Left lobe of liver (tissue), 2 donors: ENCODE data around the gene KCNG2. TPM values are rescaled to one million over a fixed set of nuclear protein-coding genes. Genes with fewer than 3 reads are reported as not detected.

Source experiments
- ATAC-seq: fragments of 200-7000 bp; cut with Tn5 transposase; one replicate; pipeline ENCODE4 v1.9.1; 2020; ENCODE audit warnings: mild to moderate bottlenecking, moderate library complexity
- DNase-seq: peaks from one replicate; pipeline ENCODE4 v3.0.0-alpha.2; 2020; ENCODE audit warnings: low spot score
- total RNA-seq: library from RNA; stranded (reverse); gene quantifications from one replicate; pipeline ENCODE4 v1.2.1, GENCODE V29; 2021
- donor health status: DM: no; HTN: no; CAD: no; lungs with moderate emphysema.
- donor health status: DM: no; HTN: yes; CAD: no.

The KCNG2 gene
- total RNA-seq, 1 donor from 2014 or later = not detected

DNA sequence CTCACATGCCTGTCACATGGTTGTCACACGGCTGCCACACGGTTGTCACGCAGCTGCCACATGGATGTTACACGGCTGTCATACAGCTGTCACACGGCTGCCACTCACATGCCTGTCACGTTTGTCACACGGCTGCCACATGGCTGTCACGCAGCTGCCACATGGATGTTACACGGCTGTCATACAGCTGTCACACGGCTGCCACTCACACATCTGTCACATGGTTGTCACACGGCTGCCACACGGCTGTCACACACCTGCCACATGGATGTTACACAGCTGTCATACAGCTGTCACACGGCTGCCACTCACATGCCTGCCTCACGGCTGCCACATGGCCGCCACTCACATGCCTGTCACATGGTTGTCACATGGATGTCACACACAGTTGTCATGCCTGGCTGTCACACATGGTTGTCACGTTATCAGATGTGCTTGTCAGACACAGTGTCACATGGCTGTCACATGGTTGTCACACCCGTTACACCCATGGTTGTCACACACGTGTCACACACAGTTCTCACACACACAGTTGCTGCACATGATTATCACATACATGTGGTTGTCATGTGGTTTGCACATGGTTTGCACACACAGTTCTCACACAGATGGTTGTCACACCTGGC, 19.4 kb downstream of the KCNG2 start:
- DNase-seq (peak; percentile 35), ATAC-seq (no peak)

DNA sequence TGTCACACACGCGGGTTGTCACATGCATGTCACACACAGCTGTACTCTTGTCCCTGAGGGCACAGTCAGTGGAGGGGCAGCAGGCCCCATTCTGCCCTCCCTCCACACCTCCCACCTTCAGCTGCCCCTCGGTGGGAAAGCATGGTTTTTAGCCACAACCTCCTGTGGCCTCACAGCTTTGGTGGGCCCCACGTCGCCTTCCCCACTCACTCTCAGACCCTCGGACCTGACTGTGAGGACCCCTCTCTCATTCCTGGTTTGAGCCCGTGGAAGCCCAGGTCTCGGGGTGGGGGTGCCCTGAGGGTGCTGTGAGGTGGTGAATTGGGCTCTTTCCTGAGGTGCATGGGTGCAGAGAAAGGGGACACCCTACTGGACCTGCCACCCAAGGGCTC, 19.9 kb downstream of the KCNG2 start:
- DNase-seq (no peak), ATAC-seq (no peak)

- ATAC-seq (no peak), DNase-seq (peak; percentile 34)
Observed at GRCh38 chr18:79818036-79818435, 20.3 kb downstream of the KCNG2 start.

DNA sequence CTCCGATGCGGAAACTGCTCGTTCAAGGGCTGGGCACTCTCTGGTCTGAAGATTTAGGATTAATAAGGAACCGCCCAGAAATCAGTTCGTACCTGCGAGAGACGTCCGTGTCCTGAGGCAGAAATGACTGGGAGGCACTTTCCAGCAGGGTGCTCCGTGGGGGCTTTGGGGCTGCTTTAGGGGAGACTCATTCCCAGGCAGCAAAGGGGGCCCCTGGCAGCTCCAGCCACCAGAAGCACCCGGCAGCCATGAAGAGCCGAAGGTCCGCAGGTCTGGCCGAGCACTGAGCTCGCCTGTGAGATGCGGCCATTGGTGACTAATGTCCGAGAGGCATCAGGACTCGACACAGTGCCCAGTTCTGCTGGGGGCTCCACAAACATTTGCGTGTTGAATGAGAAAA, 20.9 kb downstream of the KCNG2 start:
- ATAC-seq (no peak), DNase-seq (peak; percentile 27)

DNA sequence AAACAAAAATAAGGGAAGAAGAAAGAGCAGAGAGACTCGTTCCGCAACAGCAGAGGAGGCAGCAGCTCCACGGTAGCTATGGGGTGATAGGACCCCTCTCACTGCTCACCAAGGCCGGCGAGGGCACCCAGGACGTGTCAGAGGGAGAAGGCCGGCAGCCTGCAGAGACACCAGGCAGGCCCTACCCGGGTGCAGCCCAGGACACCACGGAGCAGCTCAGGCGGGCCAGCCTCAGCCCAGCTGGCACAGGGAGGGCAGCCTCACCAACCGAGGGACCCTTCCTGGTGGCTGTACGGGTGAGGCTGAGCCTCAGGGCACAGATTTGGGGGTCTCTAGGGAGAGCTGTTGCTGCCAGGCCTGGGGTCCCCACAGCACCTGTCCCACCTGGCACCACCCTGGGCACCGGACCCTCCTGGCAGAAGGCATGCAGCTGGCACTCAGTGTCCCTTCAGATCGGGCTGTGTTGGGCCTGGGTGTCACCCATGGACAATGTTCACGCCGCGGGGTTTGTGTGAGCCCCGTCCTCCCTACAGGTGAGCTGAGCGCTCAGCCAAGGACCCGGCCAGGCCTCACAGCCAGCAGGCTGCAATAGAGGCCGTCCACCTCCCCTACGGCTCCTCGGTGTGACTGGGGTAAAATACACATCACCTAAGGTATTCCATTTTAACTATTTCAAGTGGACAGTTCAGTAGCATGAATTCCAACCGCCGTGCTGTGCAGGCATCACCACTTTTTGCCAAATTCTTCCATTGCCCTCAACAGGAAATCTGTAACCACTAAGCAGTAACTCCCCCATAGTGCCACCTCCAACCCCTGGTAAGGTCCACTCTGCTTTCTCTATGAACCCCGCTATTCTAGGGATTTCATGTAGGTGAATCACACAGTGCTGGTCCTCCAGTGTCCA, 21.6 kb downstream of the KCNG2 start:
- DNase-seq (peak; percentile 34), ATAC-seq (no peak)

- ATAC-seq = peak; percentile 49
Observed at GRCh38 chr18:79819968-79820351, 22.2 kb downstream of the KCNG2 start.

GRCh38 chr18:79823120-79823519, 25.4 kb downstream of the KCNG2 start:
- DNase-seq (no peak), ATAC-seq (no peak)

More at GRCh38 chr18:79819968-79820351, 22.2 kb downstream of the KCNG2 start:
- peak; percentile 42 for DNase-seq

DNA sequence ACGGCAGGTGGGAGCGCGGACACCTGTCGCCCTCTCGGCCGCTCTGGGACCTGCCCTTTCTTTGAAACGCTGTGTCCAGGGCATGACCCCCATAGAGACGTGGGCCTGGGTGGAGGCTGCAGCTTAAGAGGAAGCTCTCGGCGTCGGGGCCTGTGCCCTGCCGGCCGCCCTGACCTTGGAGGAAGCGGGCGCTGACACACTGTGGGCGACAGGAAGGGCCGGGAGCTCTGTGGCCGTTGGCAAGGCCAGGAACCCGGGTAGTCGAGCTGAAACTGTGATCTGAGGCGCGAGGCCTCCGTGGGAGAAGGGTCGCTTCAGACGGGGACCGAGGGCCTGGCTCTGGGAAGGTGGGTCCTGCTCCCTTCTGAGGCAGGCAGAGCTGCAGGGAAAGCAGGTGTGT, 28.2 kb downstream of the KCNG2 start:
- ATAC-seq = peak; percentile 52
- no peak for DNase-seq

DNA sequence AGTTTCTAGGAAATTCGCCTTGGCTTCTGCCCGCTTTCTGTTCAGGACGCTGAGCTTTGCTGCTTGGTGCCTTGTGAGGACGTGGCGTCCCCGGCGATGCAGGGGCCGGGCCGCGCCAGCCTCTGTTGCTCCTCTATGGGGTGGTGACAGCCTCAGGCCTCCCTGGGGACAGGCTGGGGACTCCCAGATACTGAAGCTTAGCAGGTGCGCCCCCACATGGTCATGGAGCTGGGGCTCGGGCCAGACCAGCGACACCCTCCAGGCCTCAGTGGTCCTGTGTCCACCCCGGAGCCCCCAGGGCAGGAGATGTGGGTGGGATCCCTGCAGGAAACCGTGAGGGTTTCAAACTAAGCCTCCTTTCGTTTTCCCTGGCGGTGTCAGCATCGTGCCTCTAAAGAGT, 29.2 kb downstream of the KCNG2 start:
- DNase-seq = no peak
- ATAC-seq = no peak

- DNase-seq = no peak
- ATAC-seq = no peak
Observed at GRCh38 chr18:79828258-79828657, 30.5 kb downstream of the KCNG2 start.

GRCh38 chr18:79829136-79829854, 31.6 kb downstream of the KCNG2 start:
- DNase-seq = no peak
- no peak for ATAC-seq

DNA sequence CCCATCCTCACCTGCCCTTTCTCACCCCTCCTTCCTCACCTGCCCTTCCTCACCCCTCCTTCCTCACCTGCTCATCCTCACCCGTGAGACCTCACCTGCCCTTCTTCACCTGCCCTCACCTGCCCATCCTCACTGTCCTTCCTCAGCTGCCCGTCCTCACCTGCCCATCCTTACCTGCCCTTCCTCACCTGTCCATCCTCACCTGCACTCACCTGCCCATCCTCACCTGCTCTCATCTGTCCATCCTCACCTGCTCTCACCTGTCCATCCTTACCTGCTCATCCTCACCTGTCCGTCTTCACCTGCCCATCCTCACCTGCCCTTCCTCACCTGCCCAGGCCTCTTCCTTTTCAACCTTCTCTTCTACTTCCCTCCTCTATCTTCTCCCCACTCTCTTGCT, 34.4 kb downstream of the KCNG2 start:
- DNase-seq = no peak
- no peak for ATAC-seq

GRCh38 chr18:79834834-79835233, 37.1 kb downstream of the KCNG2 start:
- ATAC-seq (no peak), DNase-seq (no peak)

GRCh38 chr18:79841936-79842335, 44.2 kb downstream of the KCNG2 start:
- DNase-seq (no peak), ATAC-seq (no peak)

DNA sequence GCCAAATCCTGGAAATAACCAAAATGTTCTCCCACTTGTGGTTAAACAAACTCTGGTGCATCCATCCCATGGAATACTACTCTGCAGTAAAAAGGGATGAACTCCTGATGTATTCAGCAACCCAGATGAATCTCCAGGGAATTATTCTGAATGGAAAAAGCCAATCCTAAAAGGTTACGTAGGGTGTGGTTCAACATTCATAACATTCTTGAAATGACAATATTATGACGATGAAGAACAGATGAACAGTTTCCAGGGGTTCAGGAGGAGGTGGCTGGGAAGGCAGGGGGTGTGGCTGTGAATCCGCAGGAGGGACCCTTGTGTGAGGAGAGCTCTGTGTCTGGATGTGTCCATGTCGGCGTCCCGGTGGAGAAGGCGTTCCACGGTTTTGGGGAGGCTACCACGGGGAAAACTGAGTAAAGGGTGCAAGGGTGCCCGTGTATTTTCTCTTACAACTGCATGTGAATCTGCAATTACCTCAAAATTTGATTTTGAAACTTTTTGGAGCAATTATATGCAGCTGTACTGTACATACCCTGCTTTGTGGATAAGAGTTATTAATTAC, 47.3 kb downstream of the KCNG2 start:
- no peak for ATAC-seq
- peak; percentile 19 for DNase-seq

- DNase-seq = peak; percentile 30
- ATAC-seq = no peak
Observed at GRCh38 chr18:79846936-79847557, 49.3 kb downstream of the KCNG2 start.

DNA sequence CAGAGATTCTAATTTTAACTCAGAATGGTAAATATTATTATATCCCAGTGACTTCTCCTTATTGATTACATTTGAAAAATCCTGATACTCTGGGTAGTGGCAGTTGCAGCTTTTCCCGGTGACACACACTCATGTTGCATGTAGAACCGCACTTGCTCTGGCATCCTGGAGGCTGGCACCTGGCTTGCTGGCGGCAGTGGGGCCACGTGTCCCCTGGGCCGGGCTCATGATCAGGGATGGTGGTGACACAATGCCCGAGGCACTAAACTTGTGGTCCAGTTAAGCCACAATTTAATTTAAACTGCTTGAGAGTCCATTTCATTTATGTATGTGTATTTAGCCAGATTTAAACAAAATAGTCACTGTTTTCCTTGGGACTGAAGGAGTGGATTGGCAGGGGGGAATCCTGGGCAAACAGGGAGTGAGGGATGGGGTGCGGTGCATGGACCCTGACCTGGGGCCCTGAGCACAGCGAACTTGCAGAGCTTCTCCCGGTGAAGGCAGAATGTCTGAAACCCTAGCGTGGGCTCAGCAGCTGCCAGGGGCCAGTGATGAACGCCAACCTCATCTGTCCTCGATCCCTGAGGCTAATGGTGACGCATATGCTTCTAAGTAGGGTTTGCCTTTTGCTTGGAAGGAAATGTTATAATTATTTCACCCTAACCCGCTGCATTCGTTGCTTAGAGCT, 50.0 kb downstream of the KCNG2 start:
- ATAC-seq = no peak
- peak; percentile 34 for DNase-seq

DNA sequence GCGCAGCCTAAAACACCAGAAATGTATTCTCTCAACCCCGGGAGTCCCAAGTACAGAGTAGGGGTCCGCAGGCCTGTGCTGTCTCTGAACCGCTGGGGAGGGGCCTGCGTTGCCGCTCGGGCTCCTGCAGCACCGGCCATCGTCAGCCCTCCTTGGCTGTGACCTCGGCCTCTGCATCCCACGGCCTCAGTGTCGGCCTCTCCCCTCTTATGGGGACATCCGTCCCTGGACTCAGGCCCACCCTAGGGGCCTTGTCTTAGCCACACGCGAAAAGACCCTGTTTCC, 50.5 kb downstream of the KCNG2 start:
- DNase-seq (no peak), ATAC-seq (no peak)

- DNase-seq = peak; percentile 33
- ATAC-seq = no peak
Observed at GRCh38 chr18:79848579-79849327, 51.0 kb downstream of the KCNG2 start.
